ENCODE results near the gene ALDH3B2.
"Not testable (repeated sequence)": the region's sequence is repeated elsewhere in the genome, so short reads cannot be mapped to it uniquely, and the experiment has no call there.

Gene ALDH3B2, protein sequence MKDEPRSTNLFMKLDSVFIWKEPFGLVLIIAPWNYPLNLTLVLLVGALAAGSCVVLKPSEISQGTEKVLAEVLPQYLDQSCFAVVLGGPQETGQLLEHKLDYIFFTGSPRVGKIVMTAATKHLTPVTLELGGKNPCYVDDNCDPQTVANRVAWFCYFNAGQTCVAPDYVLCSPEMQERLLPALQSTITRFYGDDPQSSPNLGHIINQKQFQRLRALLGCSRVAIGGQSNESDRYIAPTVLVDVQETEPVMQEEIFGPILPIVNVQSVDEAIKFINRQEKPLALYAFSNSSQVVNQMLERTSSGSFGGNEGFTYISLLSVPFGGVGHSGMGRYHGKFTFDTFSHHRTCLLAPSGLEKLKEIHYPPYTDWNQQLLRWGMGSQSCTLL

DNA sequence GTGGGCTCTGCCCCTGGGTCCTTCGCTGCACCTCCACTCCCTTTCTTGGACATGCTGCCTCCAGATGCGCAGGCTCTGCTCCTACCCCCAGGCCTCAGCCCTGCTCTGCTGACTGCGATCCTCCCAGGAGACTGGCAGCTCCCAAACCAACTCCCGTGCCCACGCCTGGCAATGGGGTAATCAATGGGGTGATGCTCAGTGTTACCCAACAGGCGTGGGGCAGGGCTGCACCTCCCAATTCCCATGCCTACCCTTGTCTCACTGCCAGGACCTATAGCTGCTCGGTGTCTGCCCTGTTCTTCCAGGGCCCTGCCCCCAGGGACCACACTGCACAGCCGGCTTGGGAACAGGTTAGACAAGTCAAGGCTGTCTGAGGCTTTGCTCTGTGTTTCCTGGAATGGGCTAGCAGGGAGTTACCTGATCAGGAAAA lies at the start of gene ALDH3B2:
ALDH3B2 (minus strand) TSS at position 182 of the 430 bp plus-strand sequence. CDS start 7,688 bp downstream, outside the sequence.
- Histone ChIP-seq H3K4me3 (ENCODE audit: low read length) (no peak within 1 kb of the TSS), H3K4me1 (ENCODE audit: control insufficient read depth, insufficient read depth, low read length) (no peaks in the 10 kb centered on the region), H3K36me3 (ENCODE audit: control insufficient read depth, insufficient read depth, low read length, severe bottlenecking) (no peaks in the 10 kb centered on the region), H3K9me3 (ENCODE audit: control insufficient read depth, low read length) (peaks cover 17% of the 10 kb centered on the region), H3K27me3 (replicated peaks; ENCODE audit: control insufficient read depth, insufficient read depth, low read length) (peaks cover 27% of the 10 kb centered on the region), H3K9ac (ENCODE audit: low read length) (no peak within 1 kb of the TSS)
- no peak for DNase-seq (ENCODE audit: low read depth)

DNA sequence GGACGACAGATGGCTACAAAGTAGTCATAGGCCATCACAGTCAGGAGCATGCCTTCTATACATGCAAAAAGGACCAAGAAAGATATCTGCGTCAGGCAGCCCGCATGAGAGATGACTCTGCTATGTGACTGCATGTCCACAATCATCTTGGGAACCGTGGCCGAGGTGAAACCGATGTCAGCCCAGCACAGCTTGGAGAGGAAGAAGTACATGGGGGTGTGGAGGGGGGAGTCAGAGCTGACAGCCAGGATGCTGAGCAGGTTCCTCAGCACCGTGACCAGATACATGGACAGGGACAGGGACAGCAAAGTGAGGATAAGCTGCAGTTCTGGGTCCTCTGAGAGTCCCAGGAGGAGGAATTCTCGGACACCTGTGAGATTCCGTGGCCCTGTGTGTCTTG lies 48.6 kb upstream of the ALDH3B2 start:
- not testable (repeated sequence) for H3K9ac ChIP-seq (ENCODE audit: low read length); H3K4me1 ChIP-seq (ENCODE audit: control insufficient read depth, insufficient read depth, low read length); H3K4me3 ChIP-seq (ENCODE audit: low read length); H3K27me3 ChIP-seq (replicated peaks; ENCODE audit: control insufficient read depth, insufficient read depth, low read length); H3K9me3 ChIP-seq (ENCODE audit: control insufficient read depth, low read length); DNase-seq (ENCODE audit: low read depth); H3K36me3 ChIP-seq (ENCODE audit: control insufficient read depth, insufficient read depth, low read length, severe bottlenecking)

DNA sequence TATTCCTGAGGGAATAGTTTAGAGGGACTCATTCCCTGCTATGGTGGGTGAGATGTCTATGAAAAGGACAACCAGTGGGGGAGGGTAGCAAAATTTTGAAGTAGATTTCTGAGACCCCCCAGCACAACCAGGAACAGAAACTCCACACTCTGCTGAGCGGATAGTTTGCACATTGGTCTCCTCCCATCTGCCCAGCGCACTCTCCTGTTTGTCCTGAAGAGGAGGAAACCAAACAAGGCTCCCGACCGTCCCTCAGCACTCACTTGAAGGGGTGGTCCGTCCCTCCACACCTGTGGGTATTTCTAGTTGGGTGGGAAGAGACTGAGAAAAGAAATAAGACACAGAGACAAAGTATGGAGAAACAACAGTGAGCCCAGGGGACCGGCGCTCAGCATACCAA lies 41.8 kb upstream of the ALDH3B2 start:
- not testable (repeated sequence) for H3K9me3 ChIP-seq (ENCODE audit: control insufficient read depth, low read length); H3K36me3 ChIP-seq (ENCODE audit: control insufficient read depth, insufficient read depth, low read length, severe bottlenecking); H3K27me3 ChIP-seq (replicated peaks; ENCODE audit: control insufficient read depth, insufficient read depth, low read length); H3K4me3 ChIP-seq (ENCODE audit: low read length); H3K9ac ChIP-seq (ENCODE audit: low read length); DNase-seq (ENCODE audit: low read depth); H3K4me1 ChIP-seq (ENCODE audit: control insufficient read depth, insufficient read depth, low read length)

- not testable (repeated sequence) for H3K9ac ChIP-seq (ENCODE audit: low read length); H3K9me3 ChIP-seq (ENCODE audit: control insufficient read depth, low read length); DNase-seq (ENCODE audit: low read depth); H3K36me3 ChIP-seq (ENCODE audit: control insufficient read depth, insufficient read depth, low read length, severe bottlenecking); H3K4me3 ChIP-seq (ENCODE audit: low read length); H3K27me3 ChIP-seq (replicated peaks; ENCODE audit: control insufficient read depth, insufficient read depth, low read length); H3K4me1 ChIP-seq (ENCODE audit: control insufficient read depth, insufficient read depth, low read length)
Observed at GRCh38 chr11:67715801-67716200, 41.4 kb upstream of the ALDH3B2 start.

DNA sequence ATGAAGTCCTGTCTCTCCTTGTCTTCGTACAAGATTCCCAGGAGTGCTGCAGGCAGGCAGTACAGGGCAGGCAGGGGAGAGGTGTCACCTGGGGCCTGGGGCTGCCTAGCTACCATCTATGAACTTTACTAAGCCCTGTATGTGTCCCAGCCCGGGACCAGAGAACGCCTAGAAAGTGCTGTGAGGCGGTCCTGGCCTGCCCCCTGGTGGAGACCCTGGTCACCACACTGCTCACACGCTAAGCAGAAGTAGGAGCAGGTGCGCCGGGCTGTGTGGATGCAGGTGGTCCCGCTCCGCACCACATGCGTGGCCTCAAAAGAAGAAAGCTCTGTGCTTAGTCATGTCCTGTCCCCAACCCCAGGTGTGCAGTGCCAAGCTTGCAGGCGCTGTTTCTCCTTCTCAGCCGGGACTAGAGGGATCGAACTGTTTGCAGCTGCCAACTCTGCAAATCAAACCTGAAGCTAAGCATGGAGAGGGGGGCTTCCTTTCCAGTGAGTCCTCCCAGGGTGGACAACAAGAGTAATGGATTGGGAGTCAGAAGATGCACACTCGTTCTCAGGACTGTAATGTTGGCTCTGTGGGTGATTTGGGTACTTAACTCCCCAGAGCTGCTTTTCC lies 39.6 kb upstream of the ALDH3B2 start:
- not testable (repeated sequence) for H3K9me3 ChIP-seq (ENCODE audit: control insufficient read depth, low read length); H3K36me3 ChIP-seq (ENCODE audit: control insufficient read depth, insufficient read depth, low read length, severe bottlenecking); H3K4me3 ChIP-seq (ENCODE audit: low read length); H3K4me1 ChIP-seq (ENCODE audit: control insufficient read depth, insufficient read depth, low read length); H3K9ac ChIP-seq (ENCODE audit: low read length); DNase-seq (ENCODE audit: low read depth); H3K27me3 ChIP-seq (replicated peaks; ENCODE audit: control insufficient read depth, insufficient read depth, low read length)

- H3K27me3 ChIP-seq (replicated peaks; ENCODE audit: control insufficient read depth, insufficient read depth, low read length); H3K4me1 ChIP-seq (ENCODE audit: control insufficient read depth, insufficient read depth, low read length); H3K9me3 ChIP-seq (ENCODE audit: control insufficient read depth, low read length); H3K9ac ChIP-seq (ENCODE audit: low read length); H3K36me3 ChIP-seq (ENCODE audit: control insufficient read depth, insufficient read depth, low read length, severe bottlenecking); H3K4me3 ChIP-seq (ENCODE audit: low read length); DNase-seq (ENCODE audit: low read depth): not testable (repeated sequence)
Observed at GRCh38 chr11:67711676-67712075, 37.3 kb upstream of the ALDH3B2 start.

GRCh38 chr11:67711212-67711611 lies 36.8 kb upstream of the ALDH3B2 start:
- H3K9me3 ChIP-seq (ENCODE audit: control insufficient read depth, low read length); H3K27me3 ChIP-seq (replicated peaks; ENCODE audit: control insufficient read depth, insufficient read depth, low read length): not testable (repeated sequence)

DNA sequence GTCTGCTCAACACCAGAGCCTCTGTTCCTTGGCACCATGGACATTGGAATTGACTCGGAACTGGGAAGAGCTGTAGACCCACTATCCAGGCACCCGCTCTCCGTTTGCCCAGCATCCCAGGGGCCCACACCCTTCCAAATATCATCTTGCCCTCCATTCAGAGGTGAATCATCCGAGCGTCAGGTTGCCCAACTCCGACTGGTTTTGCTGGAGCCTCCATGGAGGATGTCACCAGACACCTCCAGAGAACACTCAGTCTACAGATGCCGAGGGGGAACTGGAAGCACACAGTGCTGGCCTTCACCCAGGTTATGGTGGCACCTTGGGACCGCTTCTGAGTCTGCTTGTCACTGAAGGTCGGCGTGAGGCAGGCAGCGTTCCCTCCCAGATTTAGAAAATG lies 35.4 kb upstream of the ALDH3B2 start:
- H3K27me3 ChIP-seq (replicated peaks; ENCODE audit: control insufficient read depth, insufficient read depth, low read length); H3K36me3 ChIP-seq (ENCODE audit: control insufficient read depth, insufficient read depth, low read length, severe bottlenecking); H3K4me1 ChIP-seq (ENCODE audit: control insufficient read depth, insufficient read depth, low read length); H3K4me3 ChIP-seq (ENCODE audit: low read length); H3K9me3 ChIP-seq (ENCODE audit: control insufficient read depth, low read length); H3K9ac ChIP-seq (ENCODE audit: low read length); DNase-seq (ENCODE audit: low read depth): not testable (repeated sequence)

More at GRCh38 chr11:67711212-67711611, 36.8 kb upstream of the ALDH3B2 start:
- not testable (repeated sequence) for DNase-seq (ENCODE audit: low read depth); H3K4me1 ChIP-seq (ENCODE audit: control insufficient read depth, insufficient read depth, low read length); H3K36me3 ChIP-seq (ENCODE audit: control insufficient read depth, insufficient read depth, low read length, severe bottlenecking); H3K9ac ChIP-seq (ENCODE audit: low read length); H3K4me3 ChIP-seq (ENCODE audit: low read length)

DNA sequence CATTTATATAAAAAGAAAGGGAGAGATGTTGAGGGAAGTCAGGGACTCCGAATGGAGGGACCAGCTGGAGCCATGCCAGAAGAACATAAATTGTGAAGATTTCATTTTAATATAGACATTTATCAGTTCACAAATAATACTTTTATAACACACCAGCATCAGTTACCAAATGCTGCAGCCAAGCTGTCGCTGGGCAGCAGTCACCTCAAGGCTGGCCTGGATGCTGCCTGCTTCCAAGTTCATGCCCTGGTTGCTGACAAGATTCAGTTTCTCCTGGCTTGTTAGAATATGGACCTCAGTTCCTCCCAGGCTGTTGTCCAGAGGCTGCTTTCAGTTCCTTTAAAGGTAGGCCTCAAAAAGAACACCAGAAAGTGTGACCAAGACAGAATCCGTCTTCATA lies 30.8 kb upstream of the ALDH3B2 start:
- no peak for DNase-seq (ENCODE audit: low read depth)
- Histone ChIP-seq H3K4me1 (ENCODE audit: control insufficient read depth, insufficient read depth, low read length) (no peaks in the 10 kb centered on the region), H3K36me3 (ENCODE audit: control insufficient read depth, insufficient read depth, low read length, severe bottlenecking) (no peaks in the 10 kb centered on the region), H3K4me3 (ENCODE audit: low read length) (no peak overlapping the region), H3K27me3 (replicated peaks; ENCODE audit: control insufficient read depth, insufficient read depth, low read length) (peaks cover 15% of the 10 kb centered on the region), H3K9ac (ENCODE audit: low read length) (no peak overlapping the region), H3K9me3 (ENCODE audit: control insufficient read depth, low read length) (no peaks in the 10 kb centered on the region)

- Histone ChIP-seq H3K4me3 (ENCODE audit: low read length) (no peak overlapping the region), H3K36me3 (ENCODE audit: control insufficient read depth, insufficient read depth, low read length, severe bottlenecking) (no peaks in the 10 kb centered on the region), H3K4me1 (ENCODE audit: control insufficient read depth, insufficient read depth, low read length) (no peaks in the 10 kb centered on the region), H3K9ac (ENCODE audit: low read length) (no peak overlapping the region), H3K9me3 (ENCODE audit: control insufficient read depth, low read length) (peaks cover 1% of the 10 kb centered on the region), H3K27me3 (replicated peaks; ENCODE audit: control insufficient read depth, insufficient read depth, low read length) (peaks cover 16% of the 10 kb centered on the region)
- DNase-seq (ENCODE audit: low read depth) = no peak
Observed at GRCh38 chr11:67704524-67704923, 30.1 kb upstream of the ALDH3B2 start.

DNA sequence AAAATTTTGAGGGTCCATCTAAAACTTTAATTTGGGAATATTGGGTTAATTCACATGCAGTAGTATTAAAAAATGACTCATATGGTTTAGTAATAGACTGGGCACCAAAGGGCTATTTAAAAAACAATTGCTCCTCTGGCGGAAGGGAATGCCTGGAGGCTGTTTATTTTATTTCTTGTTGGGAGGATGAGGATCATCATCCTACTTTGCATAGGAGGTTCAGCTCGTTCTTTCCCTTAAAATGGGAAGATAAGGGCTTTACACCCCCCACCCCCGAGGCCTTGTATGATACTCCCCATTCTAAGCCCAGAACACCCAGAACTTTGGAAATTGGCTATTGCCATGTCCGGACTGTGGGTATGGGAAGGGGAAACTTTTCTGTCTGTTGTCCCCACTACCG lies 29.3 kb upstream of the ALDH3B2 start:
- not testable (repeated sequence) for H3K36me3 ChIP-seq (ENCODE audit: control insufficient read depth, insufficient read depth, low read length, severe bottlenecking); DNase-seq (ENCODE audit: low read depth); H3K4me1 ChIP-seq (ENCODE audit: control insufficient read depth, insufficient read depth, low read length); H3K9me3 ChIP-seq (ENCODE audit: control insufficient read depth, low read length); H3K4me3 ChIP-seq (ENCODE audit: low read length); H3K9ac ChIP-seq (ENCODE audit: low read length)
- H3K27me3 ChIP-seq (replicated peaks; ENCODE audit: control insufficient read depth, insufficient read depth, low read length) = peaks cover 16% of the 10 kb centered on the region

All from adipocyte (in vitro differentiated cells).